CD4-positive, alpha-beta T cell treated with Interleukin-17A for 4 hours (primary cell): ENCODE measurements around the gene PSMD7.

ENCODE experiments used
- DNase-seq: peaks from one replicate; pipeline ENCODE4 v3.0.0-alpha.2; 2020; ENCODE audit warnings: mixed read lengths

The PSMD7 gene

DNA sequence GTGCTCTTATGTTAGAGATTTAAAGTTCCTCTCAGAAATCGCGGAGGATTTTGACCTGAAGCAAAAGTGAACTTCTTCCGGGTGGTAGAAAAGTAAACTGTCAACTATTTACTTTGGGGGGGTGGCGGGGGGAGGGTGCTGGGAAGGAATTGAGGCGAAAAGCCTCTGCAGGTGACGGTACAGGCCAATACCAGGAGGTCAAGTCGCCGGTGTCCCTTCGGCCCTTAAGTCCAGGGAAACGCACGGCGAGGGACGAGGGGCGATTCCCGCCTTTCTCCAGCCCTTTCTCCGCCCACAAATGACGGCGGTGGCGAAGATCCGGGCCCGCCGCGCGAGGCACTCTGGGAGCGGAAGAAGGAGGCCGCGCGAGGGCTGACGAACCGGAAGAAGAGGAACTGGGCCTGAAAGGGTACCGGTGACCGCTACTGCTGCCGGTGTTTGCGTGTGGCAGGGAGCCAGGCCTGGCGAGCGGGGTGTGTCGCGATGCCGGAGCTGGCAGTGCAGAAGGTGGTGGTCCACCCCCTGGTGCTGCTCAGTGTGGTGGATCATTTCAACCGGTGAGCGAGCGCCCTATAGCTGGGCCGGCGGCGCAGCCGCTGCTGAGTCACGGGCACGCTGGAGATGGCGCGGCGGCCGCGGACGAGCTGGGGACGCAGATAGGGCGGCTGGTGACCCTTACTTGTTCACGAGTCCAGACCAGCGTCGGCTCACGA, at the start of gene PSMD7:
Gene PSMD7 (plus strand): TSS at position 383 of the 713 bp plus-strand sequence. CDS start 101 bp downstream, at position 484.
- DNase-seq, result peak; percentile 86

DNA sequence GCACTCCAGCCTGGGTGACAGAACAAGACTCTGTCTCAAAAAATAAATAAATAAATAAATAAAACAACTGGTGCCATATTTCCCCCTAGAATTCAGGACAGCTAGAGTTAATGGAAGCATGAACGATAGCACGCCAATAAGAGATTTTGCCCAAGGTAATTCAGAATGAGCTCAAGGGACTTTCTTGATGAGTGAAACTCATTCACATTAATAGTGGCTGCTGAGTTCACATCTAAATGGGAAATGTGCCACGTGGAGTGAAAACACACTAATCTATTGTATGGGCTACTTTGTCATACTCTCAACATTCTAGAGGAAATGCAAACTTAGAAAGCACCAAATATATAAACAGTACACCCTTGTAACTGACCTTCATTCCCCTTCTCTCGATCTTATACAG, 47.4 kb upstream of the PSMD7 start:
- no peak for DNase-seq

DNA sequence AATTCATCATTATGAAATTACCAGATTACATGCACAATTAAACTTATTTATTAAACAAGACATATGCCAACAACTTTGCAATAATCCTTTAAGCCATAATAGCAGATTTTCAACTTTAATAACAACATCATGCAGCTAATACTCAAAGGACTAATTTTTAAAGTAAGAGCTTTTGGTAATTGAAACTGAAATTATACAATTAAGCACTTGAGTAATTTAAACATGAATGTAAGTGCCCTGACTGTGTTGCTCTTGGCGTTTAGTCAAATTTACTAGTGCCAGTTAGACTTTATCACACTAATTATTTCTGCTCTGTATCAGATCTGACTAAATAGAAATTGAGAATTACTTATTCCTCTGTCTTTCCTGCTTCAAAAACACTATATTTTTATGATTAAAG, 46.8 kb upstream of the PSMD7 start:
- DNase-seq, result no peak

DNA sequence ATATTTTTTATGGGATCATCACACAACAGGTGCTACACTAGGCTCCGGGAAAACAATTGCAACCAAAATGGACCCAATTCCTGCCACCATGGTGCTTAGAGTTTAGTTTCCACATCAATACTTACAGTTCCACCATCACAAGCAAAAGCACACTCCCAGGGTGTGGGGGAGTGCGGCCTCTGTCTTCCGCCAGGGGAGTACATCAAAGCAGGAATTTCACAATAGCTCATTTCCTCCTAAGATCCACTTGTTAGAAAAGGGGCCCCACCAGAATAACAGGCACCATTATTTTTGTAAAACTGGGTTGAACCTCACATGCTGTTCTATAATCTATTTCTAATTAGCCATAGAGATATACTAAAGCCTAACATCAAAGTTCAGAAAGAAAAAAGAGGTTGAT, 44.3 kb upstream of the PSMD7 start:
- DNase-seq, result no peak

DNA sequence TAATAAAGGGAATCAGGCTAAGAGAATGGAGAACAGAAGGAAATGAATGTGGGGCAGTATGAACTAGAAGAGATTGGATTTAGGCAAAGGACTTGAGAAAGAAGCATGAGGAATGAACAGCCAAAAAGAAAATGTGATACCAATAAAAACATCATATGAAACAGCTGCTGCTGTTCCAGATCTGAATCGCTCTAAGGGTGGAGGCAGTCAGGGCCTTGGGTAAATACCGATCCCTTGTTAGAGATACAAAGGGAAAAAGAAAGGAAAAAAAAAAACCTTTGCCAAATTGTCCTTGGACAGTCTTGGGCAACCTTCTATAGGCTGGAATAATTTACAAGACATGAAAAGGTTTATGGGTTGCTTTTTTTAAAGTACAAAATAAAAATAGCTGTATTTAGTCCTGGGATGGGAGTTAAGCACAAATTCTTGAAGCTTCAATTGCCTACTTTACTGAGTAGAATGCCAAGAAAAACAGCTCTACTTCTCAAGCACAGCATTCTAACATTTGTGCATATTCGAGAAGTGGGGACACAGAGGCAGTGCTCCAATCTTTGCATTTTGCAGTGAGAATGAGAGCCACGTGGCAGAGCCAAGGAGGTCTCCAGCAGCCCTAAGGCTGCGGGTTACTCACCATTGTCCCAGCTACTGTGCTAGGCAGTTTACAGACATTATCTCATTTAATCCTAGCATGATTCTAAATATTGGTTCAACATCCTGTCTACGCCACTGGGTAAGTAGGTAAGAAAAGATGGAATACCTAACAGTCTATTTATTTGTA, 43.3 kb upstream of the PSMD7 start:
- DNase-seq, result no peak

DNA sequence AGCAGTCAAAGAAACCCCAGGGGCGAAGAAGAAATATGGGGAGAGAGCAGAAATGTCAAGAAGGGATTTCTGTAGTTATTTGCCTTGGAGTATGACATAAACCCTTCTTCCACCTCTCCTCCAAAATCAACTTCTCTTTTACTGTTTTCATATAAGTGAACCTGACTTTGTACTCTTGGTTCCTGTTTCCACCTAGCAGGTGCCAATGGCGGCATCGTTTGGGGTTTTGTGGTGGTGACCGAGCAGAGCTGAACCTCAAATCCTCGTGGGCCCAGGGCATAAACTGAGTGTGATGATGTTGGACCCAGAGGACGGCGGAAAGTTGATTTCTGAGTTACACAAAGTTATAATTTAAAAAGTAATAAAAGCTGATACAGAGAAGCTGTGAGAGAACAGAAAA, 39.6 kb upstream of the PSMD7 start:
- no peak for DNase-seq

DNA sequence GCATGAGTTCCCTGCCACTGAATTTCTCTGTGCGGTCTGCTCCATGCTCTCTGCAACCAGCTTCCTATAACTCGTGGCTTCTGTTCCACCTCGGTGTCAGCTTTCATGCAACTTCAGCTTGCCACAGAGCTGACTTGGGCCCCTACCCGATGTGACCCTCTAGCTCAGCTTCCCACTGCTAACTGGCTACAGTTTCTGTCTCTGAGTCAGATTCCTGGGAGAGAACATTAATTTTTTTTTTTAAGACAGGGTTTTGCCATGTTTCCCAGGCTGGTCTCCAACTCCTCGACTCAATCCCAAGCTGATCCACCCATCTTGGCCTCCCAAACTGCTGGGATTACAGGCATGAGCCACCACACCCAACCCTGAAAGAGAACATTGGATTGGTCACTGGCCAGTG, 35.5 kb upstream of the PSMD7 start:
- no peak for DNase-seq

DNA sequence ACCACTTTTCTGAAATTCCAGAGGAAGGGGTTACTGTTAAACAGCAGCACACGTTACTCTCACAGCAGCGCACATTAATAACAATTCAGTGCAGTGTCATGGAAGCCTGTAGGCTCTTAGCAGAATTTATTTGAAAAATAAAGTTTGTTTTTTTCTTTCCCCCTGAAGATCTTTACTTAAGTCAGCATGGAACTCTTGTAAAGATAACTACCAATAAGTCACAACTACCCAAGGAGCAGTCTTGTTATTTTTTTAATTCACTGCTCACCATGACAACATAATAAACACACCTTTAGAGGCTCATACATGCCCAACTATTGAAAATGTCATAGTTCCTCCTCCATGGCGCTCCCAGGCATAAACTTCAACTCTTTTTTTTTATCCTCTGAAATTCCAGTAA, 31.8 kb upstream of the PSMD7 start:
- DNase-seq, result no peak

DNA sequence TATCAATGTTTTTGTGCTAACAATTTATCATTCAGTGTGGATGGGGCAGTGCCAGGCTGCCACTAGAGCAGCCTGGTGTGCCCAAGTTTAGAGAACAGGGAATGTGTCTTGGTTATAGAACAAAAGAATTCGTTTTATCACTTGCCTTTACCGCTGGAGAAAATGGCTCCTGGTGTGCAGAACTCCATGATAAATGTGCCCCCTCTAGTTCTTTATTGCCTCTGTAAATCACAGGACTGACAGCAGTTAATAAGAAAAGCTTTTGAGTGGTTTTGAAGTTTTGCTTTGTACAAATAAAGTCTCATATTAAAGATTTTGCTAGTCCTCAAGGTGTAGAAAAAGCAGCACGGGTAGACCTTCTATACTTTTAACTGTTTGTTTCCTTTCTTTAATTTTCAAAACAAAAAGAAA, 28.2 kb upstream of the PSMD7 start:
- DNase-seq, result no peak

DNA sequence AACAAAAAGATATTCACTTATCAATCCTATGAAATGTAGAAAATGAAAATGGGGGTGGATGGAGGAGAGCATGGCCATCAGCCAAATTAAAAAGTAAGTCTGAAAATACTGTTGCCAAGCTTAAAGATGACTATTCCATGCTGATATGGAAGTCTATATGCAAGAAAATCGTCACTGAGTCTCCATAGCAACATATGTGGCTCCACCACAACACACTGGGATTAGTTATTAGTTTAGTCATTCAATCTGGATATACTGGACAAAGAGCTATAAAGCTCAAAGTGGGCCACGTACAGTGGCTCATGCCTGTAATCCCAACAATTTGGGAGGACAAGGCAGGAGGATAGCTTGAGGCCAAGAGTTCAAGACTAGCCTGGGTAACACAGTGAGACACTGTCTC, 24.7 kb upstream of the PSMD7 start:
- no peak for DNase-seq

DNA sequence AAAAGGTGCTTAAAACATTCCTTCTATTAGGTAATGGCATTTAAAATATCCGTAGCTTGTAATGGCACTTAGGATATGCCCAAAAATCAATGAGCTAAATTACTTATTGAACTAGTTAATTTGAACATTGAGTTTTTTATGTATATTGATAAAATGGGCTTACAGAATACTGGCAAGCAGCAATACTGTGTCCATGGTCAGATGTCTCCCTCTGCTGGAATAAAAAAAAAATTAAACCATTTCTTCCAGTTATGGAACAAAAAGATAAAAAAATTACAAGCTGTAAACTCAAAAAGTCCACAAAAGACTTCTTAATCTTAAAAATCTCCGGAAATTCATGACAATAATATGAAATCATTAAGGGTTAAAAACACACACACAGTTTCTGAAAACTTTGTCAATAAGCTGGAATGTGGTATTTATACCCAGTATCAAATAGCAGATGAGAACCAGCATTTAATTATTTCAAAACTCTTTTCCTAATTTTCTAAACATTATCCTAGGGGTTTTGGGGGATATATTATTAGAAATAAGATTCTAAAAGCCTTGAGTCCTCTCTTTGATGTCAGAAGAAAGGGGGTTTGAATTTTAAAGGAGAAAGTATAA, 21.5 kb upstream of the PSMD7 start:
- DNase-seq, result no peak

DNA sequence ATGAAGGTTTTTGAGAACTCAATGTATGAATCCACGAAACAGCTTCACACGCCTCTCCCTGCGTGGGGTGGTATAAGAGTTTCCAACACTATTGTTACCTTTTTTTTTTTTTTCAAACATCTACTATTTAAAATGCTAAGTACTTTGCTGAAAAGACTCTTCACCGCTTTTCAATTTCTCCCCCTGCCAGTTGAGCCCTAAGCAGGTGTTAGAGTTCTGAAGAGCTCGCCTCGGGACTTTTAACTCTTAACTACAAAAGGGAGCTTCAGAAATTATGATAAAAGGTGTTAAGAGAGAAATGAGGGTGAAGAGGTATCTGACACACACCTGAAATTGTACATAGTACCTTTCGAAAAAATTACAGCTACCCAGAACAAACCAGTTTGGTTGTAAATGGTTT, 20.9 kb upstream of the PSMD7 start:
- no peak for DNase-seq

DNA sequence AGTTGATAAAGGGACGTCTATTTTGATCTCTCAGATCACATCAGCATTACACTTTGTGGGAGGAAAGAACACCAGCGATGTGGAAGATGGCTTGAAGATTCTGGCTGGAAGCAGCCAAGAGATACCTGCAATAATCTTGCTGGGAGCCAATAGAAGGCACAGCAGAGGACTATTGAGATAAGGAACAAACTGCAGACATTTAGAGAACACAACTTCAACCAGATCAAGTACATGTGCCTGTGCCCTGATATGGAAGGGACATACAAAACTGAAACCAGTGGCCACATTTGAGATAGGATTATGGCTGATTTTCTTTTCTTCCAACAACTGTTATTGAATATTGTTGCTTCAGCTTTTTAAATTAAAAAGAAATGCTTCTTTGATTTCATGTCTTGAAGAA, 18.6 kb upstream of the PSMD7 start:
- DNase-seq, result no peak

DNA sequence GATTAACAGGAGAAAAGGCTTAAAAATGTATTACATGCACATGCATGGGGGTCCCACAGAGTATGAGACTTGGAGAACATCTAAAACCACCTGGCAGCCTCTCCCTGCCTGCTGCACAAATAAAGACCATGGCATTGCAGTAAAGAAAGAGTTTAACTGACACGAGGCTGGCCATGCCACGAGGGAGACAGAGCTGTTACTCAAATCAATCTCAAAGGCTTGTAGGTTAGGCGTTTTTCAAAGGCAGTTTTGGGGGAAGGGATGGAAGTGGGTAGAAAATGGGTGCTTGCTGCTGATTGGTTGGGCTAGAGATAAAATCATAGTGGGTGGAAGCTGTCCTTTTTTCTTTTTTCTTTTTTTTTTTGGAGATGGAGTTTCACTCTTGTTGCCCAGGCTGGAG, 17.3 kb upstream of the PSMD7 start:
- DNase-seq, result no peak

DNA sequence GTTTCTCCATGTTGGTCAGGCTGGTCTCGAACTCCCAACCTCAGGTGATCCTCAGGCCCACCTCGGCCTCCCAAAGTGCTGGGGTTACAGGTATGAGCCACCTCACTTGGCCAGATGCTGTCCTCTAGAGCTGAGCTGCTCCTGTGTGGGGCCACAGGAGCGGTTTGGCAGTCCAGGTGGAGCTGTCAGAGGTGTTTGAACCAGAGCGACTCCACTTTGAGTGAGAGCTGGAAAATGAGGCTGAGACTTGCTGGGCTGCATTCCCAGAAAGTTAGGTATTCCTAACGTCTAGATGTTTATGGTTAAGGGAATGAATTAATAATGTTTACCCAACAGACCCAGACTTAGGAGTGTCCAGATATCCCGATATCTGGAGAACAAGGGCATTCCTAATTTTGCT, 16.8 kb upstream of the PSMD7 start:
- no peak for DNase-seq

DNA sequence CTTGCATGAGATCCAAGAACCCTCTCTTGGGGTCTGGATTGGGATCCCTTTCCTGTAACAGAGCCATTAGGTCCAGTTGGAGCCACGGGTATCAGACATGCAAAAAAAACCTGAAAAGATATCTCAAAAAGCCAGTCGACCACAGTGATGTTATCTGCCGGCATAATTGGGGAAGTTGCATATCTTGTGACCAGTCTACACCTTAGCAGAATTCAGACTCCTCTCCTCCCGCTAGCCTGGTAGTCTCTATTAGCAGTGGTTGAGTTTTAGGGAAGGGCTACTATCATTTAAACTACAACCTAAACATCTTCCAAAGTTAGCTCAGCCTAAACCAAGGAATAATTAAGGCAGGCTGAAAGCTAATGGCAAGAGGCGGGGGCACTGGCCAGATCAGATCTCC, 16.2 kb upstream of the PSMD7 start:
- no peak for DNase-seq

DNA sequence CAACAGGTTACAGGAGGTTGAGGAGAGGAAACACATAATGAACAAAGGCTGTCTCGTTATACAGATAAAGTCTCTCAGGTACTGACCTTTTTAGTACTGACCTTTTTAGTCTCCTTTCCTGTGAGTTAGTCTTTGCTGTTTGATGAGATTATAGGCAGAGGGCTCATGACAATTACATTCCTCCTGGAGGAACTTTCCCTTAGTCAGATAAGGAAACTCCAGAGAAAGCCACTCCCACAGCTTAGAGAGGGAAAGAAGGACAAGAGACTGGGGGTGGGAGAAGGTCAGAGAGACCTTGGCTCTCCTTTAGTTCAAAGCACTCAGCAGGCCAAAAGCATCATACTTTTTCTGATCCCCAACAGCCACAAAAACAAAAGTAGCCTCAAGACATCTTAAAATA, 15.3 kb upstream of the PSMD7 start:
- DNase-seq, result no peak

DNA sequence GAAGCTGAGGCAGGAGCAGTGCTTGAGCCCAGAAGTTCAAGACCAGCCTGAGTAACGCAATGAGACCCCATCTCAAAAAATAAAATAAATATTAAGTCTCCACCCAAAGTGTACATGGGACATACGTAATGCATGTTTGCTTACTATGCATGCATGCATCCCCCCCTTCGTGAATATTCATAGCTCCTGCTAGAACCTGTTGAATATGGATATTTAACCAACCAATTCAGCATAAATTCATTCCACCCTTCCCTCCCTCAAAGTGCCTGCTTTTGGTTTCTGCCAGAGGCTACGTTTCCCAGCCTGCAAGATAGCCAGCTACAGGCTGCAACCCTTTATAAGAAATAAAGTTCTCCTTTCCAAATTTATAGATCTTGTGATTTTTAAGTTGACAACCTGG, 12.9 kb upstream of the PSMD7 start:
- no peak for DNase-seq

DNA sequence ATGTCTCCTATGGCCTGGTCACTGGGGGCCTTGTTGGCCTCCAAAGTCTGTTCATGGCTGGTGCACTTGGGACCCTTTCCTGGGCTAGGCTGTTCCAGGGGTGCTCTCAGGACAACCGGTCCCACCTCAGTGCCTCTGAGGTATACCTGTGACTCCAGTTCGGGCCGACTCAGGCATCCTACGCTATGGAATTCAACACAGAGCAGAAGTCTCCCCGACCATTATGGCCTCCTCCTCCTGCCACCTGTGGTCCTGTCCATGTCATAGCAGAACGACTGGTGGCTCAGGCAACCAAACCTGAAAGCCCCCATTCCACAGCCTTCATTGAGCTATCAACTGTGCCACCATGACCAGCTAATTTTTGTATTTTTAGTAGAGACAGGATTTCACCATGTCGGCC, 8.5 kb upstream of the PSMD7 start:
- DNase-seq, result no peak

DNA sequence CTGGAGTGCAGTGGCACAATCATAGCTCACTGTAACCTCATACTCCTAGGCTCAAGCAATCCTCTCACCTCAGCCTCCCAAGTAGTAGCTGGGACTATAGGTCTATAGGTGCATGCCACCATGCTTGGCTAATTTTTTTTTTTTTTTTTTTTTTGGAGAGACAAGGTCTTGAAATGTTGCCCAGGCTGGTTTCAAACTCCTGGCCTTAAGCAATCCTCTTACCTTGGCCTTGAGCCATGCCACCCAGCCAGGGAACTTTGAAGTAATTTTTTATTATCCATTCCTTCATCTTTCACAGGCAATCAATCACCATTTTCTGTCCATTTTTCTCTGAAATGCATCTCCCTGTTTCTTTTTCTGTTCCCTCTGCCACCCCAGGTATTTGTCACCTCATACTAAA, 6.3 kb upstream of the PSMD7 start:
- DNase-seq, result no peak

DNA sequence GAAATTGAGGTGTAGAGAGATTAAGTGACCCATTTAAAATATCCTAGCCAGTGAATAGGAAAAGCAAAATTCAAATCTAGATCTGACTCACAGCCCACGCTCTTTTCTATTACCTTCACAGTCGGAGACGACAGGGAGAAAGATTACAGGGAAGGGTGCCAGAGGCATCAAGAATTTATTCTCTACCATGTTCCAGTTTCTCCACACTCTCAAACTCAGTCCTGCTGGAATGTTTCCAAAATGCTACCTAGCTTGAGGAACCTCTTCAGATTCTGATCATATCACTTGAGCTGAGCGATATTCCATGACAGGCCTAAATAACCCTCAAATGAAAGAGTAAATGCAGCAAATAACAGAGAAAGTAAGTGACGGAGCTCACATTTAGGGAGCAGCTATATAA, 5.4 kb upstream of the PSMD7 start:
- no peak for DNase-seq

DNA sequence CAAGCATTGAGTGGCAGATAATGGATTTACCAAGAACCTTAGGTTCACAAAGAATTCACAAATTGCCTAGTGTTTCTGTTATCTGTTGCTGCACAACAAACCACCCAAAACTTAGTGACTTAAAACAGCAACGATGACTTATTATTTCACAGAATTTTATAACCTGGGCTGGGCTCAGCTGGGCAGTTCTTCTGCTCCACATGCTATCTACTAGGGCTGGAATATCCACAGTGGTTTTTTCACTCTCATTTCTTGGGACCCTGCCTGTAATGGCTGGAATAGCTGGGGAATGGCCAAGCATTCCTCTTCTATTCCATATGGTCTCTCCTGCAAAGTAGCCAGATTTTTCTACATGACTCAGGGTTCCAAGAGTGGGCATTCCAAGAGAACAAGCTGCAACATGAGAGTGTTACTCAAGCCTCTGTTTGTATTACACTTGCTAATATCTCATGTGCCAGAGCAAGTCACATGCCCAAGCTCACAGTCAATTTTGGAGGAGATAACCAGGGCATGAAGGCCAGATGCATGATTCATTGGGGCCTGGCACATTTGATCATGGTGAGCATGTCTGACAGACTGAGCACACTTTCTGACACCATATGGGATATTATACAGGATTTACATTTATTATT, 4.9 kb upstream of the PSMD7 start:
- DNase-seq, result no peak

DNA sequence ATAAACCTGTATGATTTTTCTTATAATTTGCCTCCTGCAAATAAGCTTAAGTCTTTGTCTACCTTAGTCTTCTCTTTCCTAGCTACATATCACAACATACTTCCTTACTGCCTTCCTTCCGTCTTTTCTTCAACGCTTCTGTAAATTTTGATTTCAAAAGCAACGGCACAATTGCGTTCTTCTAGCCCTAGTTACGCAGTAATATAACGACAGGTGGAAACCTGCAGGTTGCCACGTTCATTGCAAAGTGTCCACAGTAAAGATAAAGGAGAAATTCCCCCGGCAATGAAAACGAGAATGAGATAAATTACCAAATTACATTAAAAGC, 546 bp upstream of the PSMD7 start:
- no peak for DNase-seq

DNA sequence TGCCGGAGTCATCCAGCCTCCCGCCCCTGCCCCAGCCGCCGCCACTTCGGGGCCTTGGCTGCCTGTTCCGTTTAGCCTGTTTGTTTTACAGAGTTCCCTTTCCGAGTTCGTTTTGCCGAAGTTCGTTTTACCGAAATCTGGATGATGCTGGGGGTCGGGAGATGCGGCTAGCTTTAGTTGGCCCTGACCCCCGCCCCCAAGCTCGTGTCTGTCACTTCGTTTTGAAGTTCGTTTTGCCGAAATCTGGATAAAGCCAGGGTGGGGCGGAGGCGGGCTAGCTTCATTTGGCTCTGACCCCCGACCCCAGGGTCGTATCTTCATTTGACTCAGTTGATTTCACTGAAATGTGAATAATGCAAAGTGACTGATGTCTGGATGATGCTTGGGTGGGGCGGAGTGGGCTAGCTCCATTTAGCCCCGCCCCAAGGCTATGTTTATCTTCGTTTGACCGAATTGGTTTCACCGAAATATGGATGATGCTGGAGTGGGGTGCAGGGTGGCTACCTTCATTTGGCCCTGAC, 591 bp downstream of the PSMD7 start:
- DNase-seq, result peak; percentile 21
